ENCODE results near the gene KCTD10.

KCTD10 gene

GRCh38 chr12:109477185-109477962 is at the start of gene KCTD10, which contains the start of gene UBE3B:
Gene KCTD10, minus strand, starts transcription at chr12:109477300. Its CDS starts 38 bp downstream, at chr12:109477262.
Gene UBE3B, plus strand, starts transcription at chr12:109477634. Its CDS starts 5,918 bp downstream, at chr12:109483552.
- peak; percentile 56; the same call in 1 of the 2 replicates for TF ChIP-seq MAX (IDR thresholded peaks at IDR 0.05)
- TF ChIP-seq EP300 (IDR thresholded peaks at IDR 0.05; ENCODE audit: borderline replicate concordance), result peak; percentile 36; the same call in 1 of the 2 replicates
- no peak for TF ChIP-seq NFIC (IDR thresholded peaks at IDR 0.05)
- TF ChIP-seq FOXM1 (IDR thresholded peaks at IDR 0.05; ENCODE audit: borderline replicate concordance, low read depth), result 0 out of 2 replicates have a peak, but pooled peaks have one; percentile 56
- peak; percentile 99 for TF ChIP-seq YY1 (IDR thresholded peaks at IDR 0.05; ENCODE audit: low read depth)
- peak; percentile 64 for TF ChIP-seq TCF12 (IDR thresholded peaks at IDR 0.05; ENCODE audit: low read depth)
- TF ChIP-seq TEAD4 (IDR thresholded peaks at IDR 0.05), result no peak
- TF ChIP-seq USF1 (IDR thresholded peaks at IDR 0.05), result peak; percentile 41; the same call in 1 of the 2 replicates
- TF ChIP-seq REST (IDR thresholded peaks at IDR 0.05; ENCODE audit: low read depth), result no peak
- peak; percentile 100 for TF ChIP-seq TAF1 (IDR thresholded peaks at IDR 0.05; ENCODE audit: low read depth)
- peak; percentile 63 for TF ChIP-seq ZBTB7A (IDR thresholded peaks at IDR 0.05; ENCODE audit: low read depth)
- no peak for TF ChIP-seq CEBPB (IDR thresholded peaks at IDR 0.05)
- 0 out of 2 replicates have a peak, but pooled peaks have one; percentile 3 for TF ChIP-seq RAD21 (IDR thresholded peaks at IDR 0.05; ENCODE audit: low read depth)
- TF ChIP-seq CREB1 (IDR thresholded peaks at IDR 0.05; ENCODE audit: low read depth), result peak; percentile 68
- TF ChIP-seq EGR1 (IDR thresholded peaks at IDR 0.05), result peak; percentile 53

GRCh38 chr12:109525279-109525585 is 48.1 kb upstream of the KCTD10 start:
- TF ChIP-seq EP300 (IDR thresholded peaks at IDR 0.05; ENCODE audit: borderline replicate concordance) (no peak), CREB1 (IDR thresholded peaks at IDR 0.05; ENCODE audit: low read depth) (no peak)

GRCh38 chr12:109524466-109525278 is 47.6 kb upstream of the KCTD10 start:
- no peak for TF ChIP-seq ZBTB7A (IDR thresholded peaks at IDR 0.05; ENCODE audit: low read depth)
- no peak for TF ChIP-seq EP300 (IDR thresholded peaks at IDR 0.05; ENCODE audit: borderline replicate concordance)
- TF ChIP-seq YY1 (IDR thresholded peaks at IDR 0.05; ENCODE audit: low read depth), result no peak
- no peak for TF ChIP-seq TAF1 (IDR thresholded peaks at IDR 0.05; ENCODE audit: low read depth)
- no peak for TF ChIP-seq USF1 (IDR thresholded peaks at IDR 0.05)
- TF ChIP-seq NFIC (IDR thresholded peaks at IDR 0.05), result no peak
- no peak for TF ChIP-seq CREB1 (IDR thresholded peaks at IDR 0.05; ENCODE audit: low read depth)
- TF ChIP-seq TCF12 (IDR thresholded peaks at IDR 0.05; ENCODE audit: low read depth), result no peak
- no peak for TF ChIP-seq MAX (IDR thresholded peaks at IDR 0.05)
- TF ChIP-seq RAD21 (IDR thresholded peaks at IDR 0.05; ENCODE audit: low read depth), result no peak
- TF ChIP-seq REST (IDR thresholded peaks at IDR 0.05; ENCODE audit: low read depth), result no peak
- no peak for TF ChIP-seq TEAD4 (IDR thresholded peaks at IDR 0.05)
- TF ChIP-seq EGR1 (IDR thresholded peaks at IDR 0.05), result no peak
- no peak for TF ChIP-seq CEBPB (IDR thresholded peaks at IDR 0.05)

- TF ChIP-seq TCF12 (IDR thresholded peaks at IDR 0.05; ENCODE audit: low read depth), result no peak
- TF ChIP-seq TEAD4 (IDR thresholded peaks at IDR 0.05), result no peak
- no peak for TF ChIP-seq MAX (IDR thresholded peaks at IDR 0.05)
- no peak for TF ChIP-seq REST (IDR thresholded peaks at IDR 0.05; ENCODE audit: low read depth)
- TF ChIP-seq FOXM1 (IDR thresholded peaks at IDR 0.05; ENCODE audit: borderline replicate concordance, low read depth), result no peak
- no peak for TF ChIP-seq RAD21 (IDR thresholded peaks at IDR 0.05; ENCODE audit: low read depth)
- TF ChIP-seq CREB1 (IDR thresholded peaks at IDR 0.05; ENCODE audit: low read depth), result no peak
- no peak for TF ChIP-seq NFIC (IDR thresholded peaks at IDR 0.05)
- TF ChIP-seq YY1 (IDR thresholded peaks at IDR 0.05; ENCODE audit: low read depth), result no peak
- TF ChIP-seq EP300 (IDR thresholded peaks at IDR 0.05; ENCODE audit: borderline replicate concordance), result no peak
Measured at GRCh38 chr12:109523504-109523903, 46.4 kb upstream of the KCTD10 start.

Measured in Ishikawa (cell line).